Endometrial microvascular endothelial cells (primary cell): ENCODE measurements around the gene R3HDM1. TPM values are rescaled to one million over a fixed set of nuclear protein-coding genes. Genes with fewer than 3 reads are reported as not detected.
"Not testable (repeated sequence)": the region's sequence is repeated elsewhere in the genome, so short reads cannot be mapped to it uniquely, and the experiment has no call there.

ENCODE experiments used
- in situ Hi-C: cut with HindIII; loops from 2 replicates; pipeline ENCODE4 v1.10.0; 2017; ENCODE audit warnings: low sequenced_read_pairs, low pct_unique_long_range_greater_than_20kb; ENCODE audit errors: inconsistent ontology term
- total RNA-seq: library from RNA; depleted of rRNA; stranded (reverse); fragments of >200 nt; gene quantifications from one replicate; pipeline ENCODE4 v1.2.3, GENCODE V29; 2015; ENCODE audit errors: inconsistent ontology term

The R3HDM1 gene
- total RNA-seq, 1 donor from 2014 or later: 25.6 TPM

DNA sequence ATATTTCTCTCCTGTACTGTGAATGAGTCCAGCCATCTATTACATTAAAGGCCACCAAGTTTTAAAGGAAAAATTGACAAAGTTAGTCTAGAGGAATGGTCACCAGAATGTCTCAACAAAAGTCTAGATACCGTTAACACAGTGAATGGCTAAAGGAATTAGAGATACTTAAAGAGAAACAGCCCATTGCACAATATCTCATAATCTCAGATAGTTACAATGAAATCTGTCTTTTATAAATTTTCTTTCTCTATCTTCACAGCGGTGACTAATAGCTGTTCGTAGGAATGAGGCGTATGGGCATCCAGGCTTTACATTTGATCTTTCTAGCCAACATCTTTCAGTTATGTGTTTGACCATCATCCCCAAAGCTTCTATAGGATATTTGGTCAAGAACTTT, 30.6 kb downstream of the R3HDM1 start:
- in situ Hi-C loops: no loop called here

DNA sequence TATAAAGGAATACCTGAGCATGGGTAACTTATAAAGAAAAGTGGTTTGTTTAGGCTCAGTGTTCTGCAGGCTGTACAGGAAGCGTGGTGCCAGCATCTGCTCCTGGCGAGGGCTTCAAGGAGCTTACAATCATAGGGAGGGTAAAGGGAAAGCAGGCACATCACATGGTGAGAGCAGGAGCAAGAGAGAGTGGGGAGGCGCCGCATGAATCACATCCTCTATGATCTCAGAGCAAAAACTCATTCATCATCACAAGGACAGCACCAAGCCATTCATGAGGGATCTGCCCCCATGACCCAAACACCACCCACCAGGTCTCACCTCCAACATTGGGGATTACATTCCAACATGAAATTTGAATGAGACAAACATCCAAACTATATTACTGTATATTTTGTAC, 32.5 kb downstream of the R3HDM1 start:
- in situ Hi-C loops: no loop called here

DNA sequence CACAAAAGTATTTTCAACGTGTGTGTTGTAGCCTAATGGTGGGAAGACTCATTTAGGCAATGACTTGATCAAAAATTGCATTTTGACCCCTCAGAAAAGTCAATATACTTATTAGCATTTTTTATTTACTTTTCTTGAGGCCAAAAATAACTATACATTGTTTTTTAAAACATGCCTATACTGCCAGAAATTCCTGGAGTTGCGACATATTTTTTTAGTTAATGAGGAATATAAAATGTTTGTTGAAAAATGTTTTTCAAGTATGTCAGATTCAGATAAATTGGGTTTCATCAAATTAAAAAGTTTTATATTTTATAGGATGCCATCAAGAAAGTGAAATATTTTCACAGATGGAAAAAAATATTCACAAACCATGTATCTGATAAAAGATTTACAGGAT, 39.6 kb downstream of the R3HDM1 start:
- in situ Hi-C loops: no loop called here

DNA sequence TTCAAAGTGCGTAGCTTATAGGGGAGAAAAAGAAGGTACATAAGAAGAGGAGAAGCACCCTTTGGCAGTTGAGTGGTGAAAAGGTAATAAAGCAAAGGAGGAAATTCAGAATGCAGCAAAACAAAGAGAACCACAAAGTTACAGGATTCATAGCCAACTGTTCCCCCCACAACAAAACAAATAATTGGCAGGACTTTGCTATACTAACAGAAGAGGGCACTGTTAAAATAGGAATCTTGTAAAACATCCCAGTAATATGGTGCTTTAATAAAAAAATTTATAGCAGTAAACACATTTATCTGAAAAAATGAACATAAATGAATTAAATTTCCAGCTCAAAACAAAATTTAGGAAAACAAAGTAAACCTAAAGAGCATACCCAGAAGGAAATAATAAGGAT, 42.3 kb downstream of the R3HDM1 start:
- in situ Hi-C loops: no loop called here

DNA sequence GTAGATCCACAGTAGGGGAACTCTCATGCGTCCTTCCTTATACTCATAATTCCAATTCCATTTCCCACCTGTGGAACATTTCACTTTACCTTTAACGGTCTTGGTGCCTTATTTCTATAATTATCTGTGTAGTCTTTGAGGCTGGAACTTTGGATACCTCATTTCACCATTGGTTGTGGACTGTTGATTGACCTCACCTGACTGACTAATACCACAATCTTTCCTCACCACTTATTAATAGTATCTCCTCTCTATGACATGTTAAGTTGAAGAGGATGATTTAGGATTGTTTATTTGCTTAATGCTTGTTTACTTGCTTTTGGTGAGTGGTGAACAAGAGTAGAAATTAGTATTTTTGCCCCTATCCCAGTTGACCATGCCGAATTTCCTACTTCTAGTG, 50.0 kb downstream of the R3HDM1 start:
- in situ Hi-C loops: no loop called here

DNA sequence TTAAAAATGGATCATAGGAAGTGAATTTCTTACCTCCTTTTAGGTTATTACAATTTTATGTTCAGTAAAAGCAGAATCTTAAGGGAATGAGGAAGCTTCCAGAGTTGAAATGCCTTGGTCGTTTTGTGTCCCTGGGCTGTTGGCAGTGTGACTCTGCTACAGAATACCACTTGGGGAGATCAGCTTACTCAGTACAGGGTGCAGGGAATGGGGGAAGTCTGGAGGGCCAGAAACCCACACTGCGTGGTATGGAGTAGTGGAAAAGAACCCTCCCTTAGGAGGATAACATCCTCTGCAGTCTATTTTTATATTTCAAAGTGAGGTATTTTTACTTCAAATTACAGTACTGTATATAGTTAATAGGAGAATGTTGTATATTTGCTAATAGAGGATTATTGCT, 51.1 kb downstream of the R3HDM1 start:
- in situ Hi-C loops: no loop called here

DNA sequence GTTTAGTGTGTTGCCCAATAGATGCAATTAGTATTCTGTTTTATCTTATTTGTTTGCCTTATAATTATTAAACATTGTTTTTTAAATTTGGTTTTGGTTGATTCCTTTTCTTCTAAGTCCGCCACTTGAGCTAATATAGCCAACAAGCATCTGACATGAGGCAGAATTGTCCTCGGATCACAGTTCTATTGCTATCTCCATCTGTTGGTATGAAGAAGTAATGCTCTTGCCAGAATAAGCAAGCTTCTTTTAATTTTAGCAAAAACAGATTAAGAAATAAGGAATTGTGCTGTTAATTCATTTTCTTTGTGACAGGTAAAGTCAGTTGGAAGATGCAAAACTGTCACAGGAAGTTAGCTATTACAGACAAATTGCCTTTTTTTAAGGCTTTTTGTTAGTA, 54.3 kb downstream of the R3HDM1 start:
- in situ Hi-C loops: no loop called here

DNA sequence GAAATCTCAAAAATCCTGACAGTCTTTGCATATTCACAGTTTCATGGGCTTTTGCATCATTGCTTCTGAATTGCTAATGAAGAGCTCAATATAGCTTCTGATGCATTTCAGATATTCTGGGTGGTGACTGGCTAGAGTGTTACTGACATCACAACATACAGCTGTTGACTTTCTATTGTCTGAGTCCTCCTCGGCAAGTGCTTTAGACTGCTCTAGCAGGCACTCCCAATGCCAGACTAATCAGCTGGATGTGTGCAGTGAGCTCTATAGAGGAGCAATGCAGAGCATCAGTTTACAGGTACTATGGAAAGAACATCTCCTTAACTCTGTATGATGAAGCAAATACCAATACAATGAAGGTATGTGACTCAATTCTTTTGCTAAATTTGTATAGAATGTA, 54.9 kb downstream of the R3HDM1 start:
- in situ Hi-C loops: no loop called here

DNA sequence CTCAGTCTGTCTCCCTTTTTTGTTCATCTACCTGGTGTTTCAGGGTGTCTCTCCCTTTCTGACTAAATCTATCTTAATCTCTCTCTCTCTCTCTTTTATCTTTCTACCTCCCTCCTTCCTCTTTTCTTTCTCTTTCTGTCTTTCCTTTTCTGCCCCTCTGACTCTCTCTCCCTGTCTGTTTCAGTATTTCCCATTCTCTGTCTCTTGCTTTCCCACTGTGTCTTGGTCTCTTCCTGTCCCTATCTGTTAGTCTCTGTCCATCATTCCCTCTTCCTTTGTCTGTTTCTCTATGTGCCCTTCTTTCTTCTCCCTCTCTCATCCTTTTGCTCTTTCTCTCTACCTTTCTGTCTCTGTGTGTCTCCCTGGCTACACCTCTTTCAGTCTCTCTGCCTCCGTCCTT, 56.7 kb downstream of the R3HDM1 start:
- in situ Hi-C loops: no loop called here

DNA sequence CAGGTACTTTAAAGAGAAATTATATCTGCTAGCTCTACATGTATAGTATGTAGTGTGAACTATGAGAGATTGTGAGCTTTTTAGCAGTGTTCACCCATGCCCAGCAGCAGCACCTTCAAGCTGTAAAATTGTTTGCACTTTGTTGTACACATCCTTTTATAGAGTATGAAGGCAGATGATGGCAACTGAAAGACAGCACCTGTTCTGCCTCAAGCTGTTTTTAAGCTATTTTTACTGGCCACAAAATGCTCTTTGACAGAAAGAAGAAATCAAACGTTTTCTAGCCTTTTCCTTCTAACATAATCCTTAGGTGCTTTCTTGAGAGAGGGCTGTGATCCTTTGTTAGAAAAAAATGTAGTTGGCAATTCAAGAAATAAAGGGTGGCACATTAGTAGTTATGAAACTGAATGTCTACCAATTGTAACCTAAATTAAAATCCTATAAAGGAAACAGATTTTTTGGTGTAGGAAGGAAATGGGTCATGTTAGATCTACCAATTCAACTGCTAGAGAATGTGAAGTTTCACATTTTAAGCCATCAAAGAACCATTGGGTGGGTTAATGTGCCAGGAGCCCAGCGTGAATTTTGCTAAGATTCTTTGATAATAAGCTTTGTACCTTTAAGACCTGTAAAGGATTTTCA, 59.5 kb downstream of the R3HDM1 start:
- in situ Hi-C loops: no loop called here

DNA sequence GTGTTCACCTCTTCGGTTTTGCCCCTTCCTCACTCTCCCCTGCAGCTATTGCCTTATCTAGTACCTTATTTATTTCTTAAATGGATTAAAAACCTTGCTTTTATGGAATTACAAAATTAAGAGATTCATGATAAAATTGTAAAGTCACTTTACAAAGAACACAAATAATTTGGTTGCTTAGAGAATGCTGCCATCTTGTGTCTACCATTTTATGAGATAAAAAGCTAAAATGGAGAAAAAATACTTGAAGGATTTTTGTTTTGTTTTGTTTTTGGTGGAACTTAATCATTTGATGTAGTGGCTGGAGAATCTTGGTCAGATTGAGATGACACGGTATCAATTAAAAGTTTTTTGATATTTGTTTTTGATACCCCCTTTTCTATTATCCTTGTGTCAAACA, 69.6 kb downstream of the R3HDM1 start:
- in situ Hi-C loops: no loop called here

DNA sequence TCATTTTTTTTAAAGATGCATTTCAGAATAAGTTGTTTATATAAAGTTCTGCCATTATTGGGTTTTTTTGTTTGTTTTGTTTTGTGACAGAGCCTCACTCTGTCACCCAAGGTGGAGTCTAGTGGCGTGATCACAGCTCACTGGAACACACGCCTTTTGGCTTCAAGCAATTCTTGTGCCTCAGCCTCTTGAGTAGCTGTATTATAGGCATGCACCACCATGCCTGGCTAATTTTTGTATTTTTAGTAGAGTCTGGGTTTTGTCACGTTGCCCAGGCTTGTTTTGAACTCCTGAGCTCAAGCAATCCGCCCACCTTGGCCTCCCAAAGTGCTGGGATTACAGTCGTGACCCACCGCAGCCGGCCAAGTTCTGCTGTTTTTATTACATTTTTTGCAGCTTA, 72.3 kb downstream of the R3HDM1 start:
- in situ Hi-C loops: no loop called here

DNA sequence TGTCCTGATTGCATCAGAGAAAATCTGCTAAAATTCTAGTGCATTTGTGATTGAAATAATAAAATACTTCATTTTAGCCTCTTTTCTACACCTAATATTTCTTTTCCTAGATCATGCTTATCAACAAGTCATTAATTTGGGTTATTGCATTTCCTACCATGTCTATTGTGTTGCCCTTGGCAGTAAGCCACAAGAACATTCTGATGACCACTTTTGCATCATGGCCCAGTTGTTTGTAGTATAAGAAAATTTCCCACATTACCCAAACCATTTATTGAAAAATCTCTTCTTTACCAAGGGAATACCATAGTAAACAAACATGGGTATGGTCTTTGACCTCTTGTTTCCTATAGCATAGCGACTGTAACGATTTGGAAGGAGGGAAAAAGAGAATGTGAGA, 76.3 kb downstream of the R3HDM1 start:
- in situ Hi-C loops: no loop called here

DNA sequence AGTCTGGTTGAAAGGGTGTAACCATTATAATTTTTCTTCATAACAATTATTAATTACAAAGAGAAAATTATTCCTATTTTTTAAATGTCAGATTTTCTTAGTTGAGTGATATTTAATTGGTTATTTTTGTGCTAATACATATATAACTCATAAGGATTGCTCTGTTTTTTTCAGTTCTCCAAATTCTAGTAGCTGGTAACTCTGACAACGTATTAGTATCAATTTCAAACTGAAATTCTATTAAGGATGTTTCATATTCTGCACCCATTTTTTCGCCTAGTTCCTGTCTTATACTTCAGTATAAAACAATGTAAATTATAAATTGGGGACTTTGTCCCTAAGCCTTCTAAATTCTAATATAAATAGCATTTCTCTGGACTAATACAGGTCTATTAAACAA, 81.0 kb downstream of the R3HDM1 start:
- in situ Hi-C loops: no loop called here

DNA sequence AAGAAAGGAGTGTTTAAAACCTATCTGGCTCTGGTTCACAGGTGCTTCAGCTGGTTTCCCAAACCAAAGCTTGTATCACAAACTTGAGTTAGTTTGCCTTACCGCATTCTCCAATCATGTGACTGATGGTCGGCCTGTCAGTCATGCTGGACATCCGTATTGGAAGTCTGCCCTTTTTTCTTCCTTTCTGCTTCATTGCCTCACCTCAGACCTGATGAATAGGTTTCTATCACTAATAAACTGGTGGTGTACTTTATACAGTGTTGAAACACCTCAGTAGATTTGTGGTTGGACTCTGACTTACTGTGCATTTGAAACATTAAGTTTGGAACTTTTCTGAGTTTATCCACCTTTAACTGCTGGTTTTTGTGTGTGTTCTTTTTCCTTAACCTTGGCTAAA, 84.1 kb downstream of the R3HDM1 start:
- in situ Hi-C loops: no loop called here

DNA sequence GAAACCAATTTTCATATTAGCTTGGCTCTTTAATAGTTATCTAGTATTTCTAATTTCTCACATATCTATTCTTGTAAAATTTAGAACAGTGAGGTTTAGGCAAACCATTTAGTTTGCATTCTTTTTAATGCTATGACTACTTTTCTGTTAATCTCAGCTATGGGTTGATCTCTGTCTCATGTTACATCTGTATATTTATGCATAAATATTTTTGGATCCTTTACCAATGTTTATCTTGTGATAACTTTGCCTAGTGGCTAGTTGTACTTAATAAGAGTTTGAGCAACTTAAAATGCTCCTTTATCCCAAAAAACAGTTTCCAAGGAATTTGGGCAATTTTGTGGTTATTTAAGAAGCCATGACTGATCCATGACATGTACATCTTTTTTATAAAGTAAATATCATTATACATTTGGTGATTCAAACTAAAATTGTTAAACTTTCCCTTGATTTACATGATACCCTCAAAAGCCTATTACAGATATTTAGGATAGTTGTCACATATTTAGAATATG, 86.3 kb downstream of the R3HDM1 start:
- in situ Hi-C loops: no loop called here

DNA sequence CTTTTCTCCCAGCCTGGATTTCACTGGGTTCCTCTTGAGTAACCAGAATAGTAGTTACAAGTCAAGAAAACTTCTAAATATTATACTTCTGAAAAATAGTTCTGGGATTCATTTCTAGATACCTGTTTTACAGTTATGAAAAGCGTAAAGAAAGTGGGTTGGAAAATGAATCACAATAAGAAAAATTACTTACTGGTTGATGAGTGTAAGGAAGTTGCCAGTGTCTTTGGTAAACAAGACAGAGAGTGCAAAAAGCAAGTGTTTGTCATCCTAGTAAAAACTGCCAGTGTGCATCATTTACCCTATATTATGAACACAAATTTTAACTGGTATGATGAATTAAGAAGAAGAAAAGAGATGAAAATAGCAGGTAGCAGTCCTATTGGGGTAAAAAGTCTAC, 88.9 kb downstream of the R3HDM1 start:
- in situ Hi-C loops: no loop called here

DNA sequence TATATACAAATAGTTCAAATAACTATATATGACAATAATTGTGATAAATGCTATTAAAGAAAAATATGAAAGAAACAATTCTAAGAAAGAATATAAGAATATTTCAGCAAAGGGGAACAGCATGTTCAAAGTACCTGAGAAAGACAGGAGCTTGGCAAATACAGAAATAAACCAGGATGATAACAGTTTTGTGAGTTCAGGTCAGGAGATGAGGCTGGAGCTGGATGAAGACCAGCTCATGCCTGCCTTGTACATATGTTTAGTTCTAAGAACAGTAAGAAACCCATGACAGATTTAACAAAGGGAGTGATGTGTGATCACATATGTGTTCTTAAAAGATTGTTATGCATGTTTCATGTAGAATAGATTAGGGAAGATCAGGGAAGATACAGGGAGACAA, 98.2 kb downstream of the R3HDM1 start:
- in situ Hi-C loops: no loop called here

DNA sequence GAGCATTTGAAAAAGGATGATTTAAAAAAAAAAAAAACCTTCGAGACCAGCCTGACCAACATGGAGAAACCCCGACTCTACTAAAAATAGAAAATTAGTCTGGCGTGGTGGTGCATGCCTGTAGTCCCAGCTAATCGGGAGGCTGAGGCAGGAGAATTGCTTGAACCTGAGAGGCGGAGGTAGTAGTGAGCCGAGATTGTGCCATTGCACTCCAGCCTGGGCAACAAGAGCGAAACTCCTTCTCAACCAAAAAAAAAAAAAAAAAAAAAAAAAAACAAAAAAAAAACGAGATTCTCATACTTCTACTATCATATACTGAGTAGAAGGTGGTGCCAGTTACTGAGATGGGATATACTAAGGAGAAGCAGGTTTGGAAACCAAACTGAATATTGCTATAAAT, 98.8 kb downstream of the R3HDM1 start:
- in situ Hi-C loops: not testable (repeated sequence)

DNA sequence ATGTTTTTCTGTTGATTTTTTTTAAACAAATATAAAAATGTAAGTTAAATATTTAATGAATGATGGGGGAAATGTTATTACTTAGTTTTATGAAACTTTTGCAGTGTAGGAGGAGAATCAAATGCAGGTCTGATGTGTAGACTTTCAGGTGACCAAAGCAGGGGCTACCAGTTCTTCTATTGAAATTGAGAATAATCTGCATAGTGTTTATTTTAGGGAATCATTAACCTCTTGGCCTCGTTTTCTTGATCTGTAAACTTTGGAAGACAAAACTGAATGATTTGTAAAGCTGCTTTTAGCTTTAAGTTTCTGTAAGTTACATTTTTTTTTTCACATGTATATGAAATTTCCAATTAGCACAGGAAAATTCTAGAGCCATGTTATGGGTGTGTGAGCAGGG, 99.2 kb downstream of the R3HDM1 start:
- in situ Hi-C loops: no loop called here

DNA sequence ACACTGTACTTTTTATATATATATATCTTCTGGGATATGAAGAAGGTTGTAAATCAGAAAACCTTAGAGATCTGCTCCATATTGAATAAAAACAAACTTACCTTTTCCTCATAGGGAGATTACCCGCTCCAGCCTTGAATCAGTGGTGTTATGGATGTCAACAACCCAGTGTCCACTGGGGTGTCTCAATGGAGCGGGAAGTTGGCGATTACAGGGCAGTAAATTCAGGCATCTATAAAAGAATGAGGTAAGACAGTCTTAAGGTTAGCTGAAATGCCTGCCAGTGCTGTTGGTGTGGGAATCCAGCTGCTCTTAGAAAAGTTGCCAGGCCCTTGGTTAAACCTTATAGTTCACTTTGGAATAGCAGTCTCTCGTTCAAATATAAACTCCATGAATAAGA, 102.3 kb downstream of the R3HDM1 start:
- in situ Hi-C loops: no loop called here
